Panc1 (cell line): ENCODE data around the gene GPS2. TPM values are rescaled to one million over a fixed set of nuclear protein-coding genes. Genes with fewer than 3 reads are reported as not detected.
A peak's percentile ranks its signal among the peaks of the same experiment; 100 is the strongest.

Experiments
- ATAC-seq: fragments of 200-7000 bp; cut with Tn5 transposase; 2 replicates; pipeline ENCODE4 v1.9.1; 2020; ENCODE audit warnings: mild to moderate bottlenecking, moderate library complexity
- BruUV-seq: library from RNA; stranded (reverse); fragments of 400-500 nt; replicated peaks from 2 replicates; lab custom pipeline; 2021; lab: Mats Ljungman, UMichigan
- CTCF ChIA-PET: fragments of 300-600 bp; sonication (Branson Sonifier 250); formaldehyde crosslinking; loops from one replicate; lab custom pipeline; 2022; ENCODE audit warnings: antibody characterized with exemption; lab: Charles Lee
- POLR2A ChIA-PET: fragments of 300-600 bp; sonication (Branson Sonifier 250); formaldehyde crosslinking; loops from one replicate; lab custom pipeline; 2022; ENCODE audit warnings: antibody characterized with exemption; lab: Charles Lee
- DNase-seq: peaks from one replicate; pipeline ENCODE4 v3.0.0-alpha.2; 2010; ENCODE audit warnings: low read depth, low spot score
- H3K27ac ChIP-seq: 2 replicates; pipeline ENCODE4 v1.5.1; 2011; ENCODE audit warnings: mild to moderate bottlenecking, low read length, inconsistent platforms
- H3K27me3 ChIP-seq: fragments of 200-500 bp; sonication (Bioruptor generic); 2 replicates; pipeline ENCODE4 v1.6.0; 2014; ENCODE audit warnings: low read length, inconsistent platforms; ENCODE audit not compliant: control insufficient read depth, insufficient read depth
- H3K36me3 ChIP-seq: fragments of 200-500 bp; sonication (Bioruptor generic); 2 replicates; pipeline ENCODE4 v1.5.1; 2014; ENCODE audit warnings: inconsistent platforms, mild to moderate bottlenecking, low read length, moderate library complexity; ENCODE audit not compliant: control insufficient read depth, insufficient read depth
- H3K4me1 ChIP-seq: 2 replicates; pipeline ENCODE4 v1.5.1; 2011; ENCODE audit warnings: inconsistent platforms, mild to moderate bottlenecking, low read length, moderate library complexity; ENCODE audit not compliant: control insufficient read depth, insufficient read depth
- H3K4me3 ChIP-seq, 2 experiments: 2 replicates each; pipeline ENCODE4 v1.5.1; 2011 to 2012; ENCODE audit warnings: low read depth in 2 of 2, low read length in 2 of 2, mild to moderate bottlenecking in 2 of 2, inconsistent platforms in 1 of 2, moderate library complexity in 1 of 2
- H3K9me3 ChIP-seq: fragments of 200-500 bp; sonication (Bioruptor generic); 2 replicates; pipeline ENCODE4 v1.5.1; 2014; ENCODE audit warnings: low read depth, mild to moderate bottlenecking, inconsistent platforms, low read length, moderate library complexity; ENCODE audit not compliant: control insufficient read depth, insufficient read depth
- POLR2AphosphoS5 ChIP-seq: IDR thresholded peaks from 2 replicates; pipeline ENCODE4 v1.6.1; 2012; ENCODE audit warnings: mild to moderate bottlenecking, low read depth, low read length, moderate library complexity
- REST ChIP-seq, 2 experiments: IDR thresholded peaks; 2 replicates each; pipeline ENCODE4 v1.6.1; 2011 to 2012; ENCODE audit warnings: low read depth in 2 of 2, control low read depth in 1 of 2, low read length in 1 of 2, mild to moderate bottlenecking in 1 of 2, moderate library complexity in 1 of 2; ENCODE audit not compliant: insufficient read depth in 1 of 2
- SIN3A ChIP-seq: IDR thresholded peaks from 2 replicates; pipeline ENCODE4 v1.6.1; 2012; ENCODE audit warnings: low read depth, mild to moderate bottlenecking, low read length, moderate library complexity, borderline replicate concordance; ENCODE audit not compliant: insufficient read depth
- TCF7L2 ChIP-seq: IDR thresholded peaks from 2 replicates; pipeline ENCODE4 v1.6.1; 2011; ENCODE audit warnings: mild to moderate bottlenecking, low read depth, low read length, inconsistent platforms
- in situ Hi-C: cut with HindIII; loops from 2 replicates; pipeline ENCODE4 v1.10.0; 2016; ENCODE audit warnings: low sequenced_read_pairs, low pct_unique_long_range_greater_than_20kb
- intact Hi-C: fragments of 100-400 bp; cut with micrococcal nuclease; formaldehyde crosslinking; loops from one replicate; pipeline ENCODE4 v1.10.0; 2022; ENCODE audit not compliant: unreplicated experiment
- total RNA-seq: library from RNA; stranded (reverse); gene quantifications from one replicate; pipeline ENCODE4 v1.2.1, GENCODE V29; 2021; ENCODE audit not compliant: unreplicated experiment
- TF ChIP-seq, protein P1 (sequence below): fragments of 450-650 bp; IDR thresholded peaks from 2 replicates; pipeline ENCODE4 v1.5.1; 2017; ENCODE audit warnings: mild to moderate bottlenecking

GPS2 gene
- total RNA-seq, 1 experiment from 2014 or later: 96.6 TPM

DNA sequence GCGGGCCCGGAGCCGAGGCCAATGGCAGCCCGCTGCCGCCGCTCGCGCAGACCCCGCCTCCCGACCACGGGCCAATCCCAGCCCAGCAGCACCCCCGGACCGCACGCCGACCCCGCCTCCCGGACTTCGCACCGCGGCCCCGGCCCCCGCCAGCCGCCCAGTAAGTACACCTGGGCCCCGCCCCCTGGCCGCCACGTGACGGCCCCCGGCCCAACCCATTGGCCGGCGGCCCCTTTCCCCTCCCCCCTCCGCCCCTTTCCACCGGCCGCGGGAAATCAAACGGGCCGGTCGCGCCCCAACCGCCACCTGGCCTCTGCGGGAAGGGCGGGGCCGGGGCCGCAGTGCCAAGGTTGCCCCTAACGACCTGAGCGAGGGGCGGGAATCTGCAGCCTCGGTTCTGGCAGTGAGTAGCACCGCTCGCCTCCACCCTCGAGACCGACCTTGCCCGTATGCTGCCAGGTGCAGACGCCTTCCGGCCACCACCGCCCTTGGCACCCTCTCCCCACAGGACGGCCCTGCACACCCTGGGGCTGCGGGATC is 20.5 kb downstream of the GPS2 start, which contains the start of gene YBX2:
TSS of gene YBX2 (minus strand) at position 26 of the 540 bp plus-strand sequence. CDS start 139 bp downstream, outside the sequence.
- POLR2A ChIA-PET: no interaction called here

DNA sequence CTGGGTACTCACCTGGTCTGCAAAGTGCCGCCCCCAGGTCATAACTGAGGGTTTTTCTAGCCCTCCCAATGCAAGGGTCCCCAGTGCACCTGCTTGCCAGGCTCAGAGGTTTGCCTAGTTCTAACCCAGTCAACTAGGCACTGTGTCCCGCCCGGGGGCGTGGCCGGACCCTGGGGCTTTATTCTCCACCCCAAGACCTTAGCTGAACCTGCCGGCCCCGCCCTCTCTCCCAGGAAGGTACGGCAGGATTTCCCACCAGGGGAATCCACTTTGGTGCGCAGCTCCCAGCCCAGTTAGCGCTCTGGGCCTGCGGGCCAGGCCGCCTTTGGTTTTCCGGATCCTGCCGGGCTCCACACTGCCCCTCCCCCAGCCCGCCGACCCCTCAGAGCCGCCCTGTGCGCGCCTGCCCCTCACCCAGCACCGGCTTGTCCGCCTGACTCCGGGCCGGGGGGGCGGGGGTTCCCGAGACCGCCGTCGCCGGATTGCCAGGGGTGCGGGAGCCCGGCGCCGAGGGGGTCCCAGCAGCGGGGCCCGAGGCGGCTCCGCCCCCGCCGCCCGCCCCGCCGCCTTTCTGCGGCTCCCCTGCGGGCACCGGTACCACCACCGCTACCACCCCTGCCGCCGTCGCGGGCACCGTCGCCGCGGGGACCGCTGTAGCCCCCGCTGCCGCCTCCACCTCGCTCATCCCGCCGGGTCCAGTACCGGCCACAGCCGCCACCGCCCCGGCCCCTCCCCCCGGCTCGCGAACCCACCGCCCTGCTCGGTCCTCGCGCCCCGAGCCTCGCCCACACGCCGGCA is 21.1 kb downstream of the GPS2 start:
- in situ Hi-C loops (no loop called here), intact Hi-C loops (no loop called here)
- ChIA-PET POLR2A (interaction anchor here (0.5 kb wide), 1 partner anchor 14 kb away, joined by 3 read pairs; no protein-coding TSS in a partner anchor), CTCF (no interaction called here)
- Histone ChIP-seq H3K36me3 (no peaks in the 10 kb centered on the region), H3K9me3 (no peaks in the 10 kb centered on the region), H3K4me1 (peaks cover 17% of the 10 kb centered on the region), H3K4me3 (peak overlapping the region; percentile 33 to 38), H3K27me3 (no peaks in the 10 kb centered on the region), H3K27ac (peak overlapping the region; percentile 44; the same call in 1 of the 2 replicates)
- no peak for DNase-seq
- peak; percentile 4; the same call in 1 of the 2 replicates for ATAC-seq
- no TSS peak for BruUV-seq
- TF ChIP-seq POLR2AphosphoS5 (no peak), REST (IDR thresholded peaks at IDR 0.05; ENCODE audit: insufficient read depth in 1 of 2, low read depth in 2 of 2, low read length in 1 of 2) (no peak), TCF7L2 (no peak), SIN3A (no peak)
- TF ChIP-seq, protein P1, sequence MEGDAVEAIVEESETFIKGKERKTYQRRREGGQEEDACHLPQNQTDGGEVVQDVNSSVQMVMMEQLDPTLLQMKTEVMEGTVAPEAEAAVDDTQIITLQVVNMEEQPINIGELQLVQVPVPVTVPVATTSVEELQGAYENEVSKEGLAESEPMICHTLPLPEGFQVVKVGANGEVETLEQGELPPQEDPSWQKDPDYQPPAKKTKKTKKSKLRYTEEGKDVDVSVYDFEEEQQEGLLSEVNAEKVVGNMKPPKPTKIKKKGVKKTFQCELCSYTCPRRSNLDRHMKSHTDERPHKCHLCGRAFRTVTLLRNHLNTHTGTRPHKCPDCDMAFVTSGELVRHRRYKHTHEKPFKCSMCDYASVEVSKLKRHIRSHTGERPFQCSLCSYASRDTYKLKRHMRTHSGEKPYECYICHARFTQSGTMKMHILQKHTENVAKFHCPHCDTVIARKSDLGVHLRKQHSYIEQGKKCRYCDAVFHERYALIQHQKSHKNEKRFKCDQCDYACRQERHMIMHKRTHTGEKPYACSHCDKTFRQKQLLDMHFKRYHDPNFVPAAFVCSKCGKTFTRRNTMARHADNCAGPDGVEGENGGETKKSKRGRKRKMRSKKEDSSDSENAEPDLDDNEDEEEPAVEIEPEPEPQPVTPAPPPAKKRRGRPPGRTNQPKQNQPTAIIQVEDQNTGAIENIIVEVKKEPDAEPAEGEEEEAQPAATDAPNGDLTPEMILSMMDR: no peak

More for the DNA sequence above, 20.5 kb downstream of the GPS2 start, which contains the start of gene YBX2:
- DNase-seq (no peak), ATAC-seq (peak; percentile 89)
- no peaks in the 10 kb centered on the region for H3K36me3 ChIP-seq
- H3K4me1 ChIP-seq: peaks cover 17% of the 10 kb centered on the region
- no peaks in the 10 kb centered on the region for H3K27me3 ChIP-seq
- H3K4me3 ChIP-seq: peak within 1 kb of the TSS; percentile 41 to 56
- intact Hi-C loops: no loop called here
- CTCF ChIA-PET: no interaction called here
- no TSS peak for BruUV-seq
- in situ Hi-C loops: no loop called here
- peak within 1 kb of the TSS; percentile 68 for H3K27ac ChIP-seq
- H3K9me3 ChIP-seq: no peaks in the 10 kb centered on the region
- TF ChIP-seq TCF7L2 (no peak), SIN3A (0 out of 2 replicates have a peak, but pooled peaks have one; percentile 39)
